NB4 (cell line): Measurements from ENCODE around the gene TESK2.
A peak's percentile ranks its signal among the peaks of the same experiment; 100 is the strongest.

Source experiments
- DNase-seq: peaks from one replicate; pipeline ENCODE4 v3.0.0; 2010; ENCODE audit warnings: low read depth
- H3K4me3 ChIP-seq: one replicate; pipeline ENCODE4 v1.5.1; 2011; ENCODE audit warnings: mild to moderate bottlenecking, low read depth, low read length, moderate library complexity
- CTCF ChIP-seq: IDR thresholded peaks from one replicate; pipeline ENCODE4 v1.5.1; 2012; ENCODE audit warnings: low read depth, low read length
- MYC ChIP-seq: IDR thresholded peaks from 2 replicates; pipeline ENCODE4 v1.6.1; 2011; ENCODE audit warnings: low read depth, low read length
- POLR2A ChIP-seq: IDR thresholded peaks from 2 replicates; pipeline ENCODE4 v1.6.1; 2011; ENCODE audit warnings: mild to moderate bottlenecking; ENCODE audit not compliant: insufficient read length; ENCODE audit errors: extremely low read depth
- TF ChIP-seq, protein P1 (sequence below): IDR thresholded peaks from 2 replicates; pipeline ENCODE4 v1.6.1; 2011; ENCODE audit warnings: low read depth, low read length

Gene TESK2

GRCh38 chr1:45302505-45303150, 188.3 kb downstream of the TESK2 start:
- H3K4me3 ChIP-seq: peak overlapping the region; percentile 61

GRCh38 chr1:45300669-45300997, 190.3 kb downstream of the TESK2 start:
- H3K4me3 ChIP-seq: no peak overlapping the region
- DNase-seq: no peak
- no peak for TF ChIP-seq CTCF

More at GRCh38 chr1:45302505-45303150, 188.3 kb downstream of the TESK2 start:
- DNase-seq: no peak
- TF ChIP-seq POLR2A (no peak), MYC (no peak), CTCF (no peak)
- TF ChIP-seq, protein P1, sequence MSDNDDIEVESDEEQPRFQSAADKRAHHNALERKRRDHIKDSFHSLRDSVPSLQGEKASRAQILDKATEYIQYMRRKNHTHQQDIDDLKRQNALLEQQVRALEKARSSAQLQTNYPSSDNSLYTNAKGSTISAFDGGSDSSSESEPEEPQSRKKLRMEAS: no peak

- peak; percentile 80 for DNase-seq
- H3K4me3 ChIP-seq: no peak overlapping the region
- TF ChIP-seq POLR2A (no peak), CTCF (peak; percentile 67), MYC (no peak)
- TF ChIP-seq, protein P1: no peak
These were observed 190.8 kb downstream of the TESK2 start for GRCh38 chr1:45299981-45300668.

GRCh38 chr1:45299296-45299695, 191.7 kb downstream of the TESK2 start:
- H3K4me3 ChIP-seq: no peak overlapping the region
- no peak for DNase-seq
- TF ChIP-seq MYC (no peak), CTCF (no peak)
- TF ChIP-seq, protein P1: no peak

GRCh38 chr1:45297666-45298356, 193.2 kb downstream of the TESK2 start:
- H3K4me3 ChIP-seq: no peak overlapping the region
- TF ChIP-seq POLR2A (no peak), CTCF (no peak), MYC (no peak)
- TF ChIP-seq, protein P1: no peak
- DNase-seq: no peak
